Smooth muscle cell (in vitro differentiated cells): ENCODE data around the gene SRRM2. TPM values are rescaled to one million over a fixed set of nuclear protein-coding genes. Genes with fewer than 3 reads are reported as not detected.
A peak's percentile ranks its signal among the peaks of the same experiment; 100 is the strongest.

Experiments
- DNase-seq: peaks from one replicate; lab custom pipeline; 2025; ENCODE audit not compliant: unreplicated experiment; lab: John Stamatoyannopoulos, UW
- H2AFZ ChIP-seq: fragments of 200-600 bp; sonication (generic); 2 replicates; pipeline ENCODE4 v1.6.0; 2016; ENCODE audit warnings: antibody characterized with exemption, low read depth, mild to moderate bottlenecking
- H3F3A ChIP-seq: fragments of 200-600 bp; sonication (generic); 2 replicates; pipeline ENCODE4 v1.6.0; 2017; ENCODE audit warnings: antibody characterized with exemption, low read depth
- H3K27ac ChIP-seq: fragments of 200-600 bp; sonication (generic); 2 replicates; pipeline ENCODE4 v1.5.1; 2016; ENCODE audit warnings: low read depth, mild to moderate bottlenecking
- H3K27me3 ChIP-seq: fragments of 200-600 bp; sonication (generic); 2 replicates; pipeline ENCODE4 v1.6.1; 2016; ENCODE audit warnings: low read depth, mild to moderate bottlenecking
- H3K36me3 ChIP-seq: fragments of 200-600 bp; sonication (generic); 2 replicates; pipeline ENCODE4 v1.5.1; 2016; ENCODE audit warnings: low read depth
- H3K4me1 ChIP-seq: fragments of 200-600 bp; sonication (generic); 2 replicates; pipeline ENCODE4 v1.5.1; 2016; ENCODE audit warnings: low read depth
- H3K4me2 ChIP-seq: fragments of 200-600 bp; sonication (generic); 2 replicates; pipeline ENCODE4 v1.6.0; 2016; ENCODE audit warnings: mild to moderate bottlenecking
- H3K4me3 ChIP-seq: fragments of 200-600 bp; sonication (generic); 2 replicates; pipeline ENCODE4 v1.5.1; 2016; ENCODE audit warnings: mild to moderate bottlenecking
- H3K79me2 ChIP-seq: fragments of 200-600 bp; sonication (generic); 2 replicates; pipeline ENCODE4 v1.6.0; 2016; ENCODE audit warnings: low read depth, mild to moderate bottlenecking
- H3K9ac ChIP-seq: fragments of 200-600 bp; sonication (generic); 2 replicates; pipeline ENCODE4 v1.6.0; 2016; ENCODE audit warnings: low read depth
- H3K9me3 ChIP-seq: fragments of 200-600 bp; sonication (generic); replicated peaks from 2 replicates; pipeline ENCODE4 v1.5.1; 2016; ENCODE audit warnings: low read depth
- H4K20me1 ChIP-seq: fragments of 200-600 bp; sonication (generic); 2 replicates; pipeline ENCODE4 v1.6.0; 2016; ENCODE audit warnings: low read depth
- WGBS: methylation state at CpG from one replicate; pipeline ENCODE4 v1.1.7; 2016; ENCODE audit warnings: low lambda C conversion rate; 5-methylcytosine and 5-hydroxymethylcytosine counted together
- polyA plus RNA-seq: library from polyadenylated mRNA; unstranded; fragments of >200 nt; fragmentation: Nextera tagmentation; extraction: Ambion mirVana; gene quantifications from 2 replicates; pipeline ENCODE4 v1.2.1, GENCODE V29; 2016
- total RNA-seq: library from RNA; depleted of rRNA; stranded (reverse); fragments of >200 nt; gene quantifications from 2 replicates; pipeline ENCODE4 v1.2.3, GENCODE V29; 2014
- TF ChIP-seq, protein P1 (sequence below): fragments of 200-600 bp; sonication (generic); IDR thresholded peaks from 2 replicates; pipeline ENCODE4 v1.5.1; 2017; ENCODE audit warnings: borderline replicate concordance, mild to moderate bottlenecking, antibody characterized with exemption; ENCODE audit not compliant: insufficient read depth, poor library complexity, severe bottlenecking

The SRRM2 gene
- total and polyA plus RNA-seq, 2 experiments from 2014 or later, result 125 to 280 TPM

DNA sequence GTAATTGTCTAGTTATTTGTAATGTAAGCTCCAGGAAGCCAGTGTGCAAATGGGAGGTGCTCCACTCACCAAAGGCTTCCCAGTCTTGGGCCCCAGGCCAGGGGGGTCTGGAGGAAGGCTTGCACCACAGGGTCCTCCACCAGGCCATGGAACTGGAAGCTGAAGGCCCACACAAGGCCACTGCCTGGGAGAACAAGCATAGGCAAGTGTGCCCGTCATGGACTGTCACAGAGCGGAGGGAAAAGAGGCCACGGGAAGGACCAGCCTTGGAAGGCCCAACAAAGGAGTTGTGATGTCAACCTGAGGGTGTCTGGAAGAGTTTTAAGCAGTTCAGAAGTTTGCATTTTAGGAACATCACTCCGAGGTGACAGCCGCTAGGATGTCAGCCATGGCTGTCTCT lies 3.0 kb upstream of the SRRM2 start:
- Histone ChIP-seq H3K4me1 (peaks cover 16% of the 10 kb centered on the region), H3K4me2 (no peak overlapping the region), H3K36me3 (no peaks in the 10 kb centered on the region), H3K4me3 (no peak overlapping the region), H2AFZ (no peak overlapping the region), H3K27ac (no peak overlapping the region), H3K79me2 (peaks cover 27% of the 10 kb centered on the region), H4K20me1 (peaks cover 16% of the 10 kb centered on the region), H3F3A (peaks cover 7% of the 10 kb centered on the region), H3K9me3 (no peaks in the 10 kb centered on the region), H3K9ac (no peak overlapping the region), H3K27me3 (no peaks in the 10 kb centered on the region)
- DNase-seq, result no peak
- TF ChIP-seq, protein P1, sequence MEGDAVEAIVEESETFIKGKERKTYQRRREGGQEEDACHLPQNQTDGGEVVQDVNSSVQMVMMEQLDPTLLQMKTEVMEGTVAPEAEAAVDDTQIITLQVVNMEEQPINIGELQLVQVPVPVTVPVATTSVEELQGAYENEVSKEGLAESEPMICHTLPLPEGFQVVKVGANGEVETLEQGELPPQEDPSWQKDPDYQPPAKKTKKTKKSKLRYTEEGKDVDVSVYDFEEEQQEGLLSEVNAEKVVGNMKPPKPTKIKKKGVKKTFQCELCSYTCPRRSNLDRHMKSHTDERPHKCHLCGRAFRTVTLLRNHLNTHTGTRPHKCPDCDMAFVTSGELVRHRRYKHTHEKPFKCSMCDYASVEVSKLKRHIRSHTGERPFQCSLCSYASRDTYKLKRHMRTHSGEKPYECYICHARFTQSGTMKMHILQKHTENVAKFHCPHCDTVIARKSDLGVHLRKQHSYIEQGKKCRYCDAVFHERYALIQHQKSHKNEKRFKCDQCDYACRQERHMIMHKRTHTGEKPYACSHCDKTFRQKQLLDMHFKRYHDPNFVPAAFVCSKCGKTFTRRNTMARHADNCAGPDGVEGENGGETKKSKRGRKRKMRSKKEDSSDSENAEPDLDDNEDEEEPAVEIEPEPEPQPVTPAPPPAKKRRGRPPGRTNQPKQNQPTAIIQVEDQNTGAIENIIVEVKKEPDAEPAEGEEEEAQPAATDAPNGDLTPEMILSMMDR, result no peak
- WGBS, result 97% methylated on average over 5 of the region's 5 CpGs

GRCh38 chr16:2749936-2750335 lies 2.5 kb upstream of the SRRM2 start:
- Histone ChIP-seq H3K27ac (no peak overlapping the region), H3K9ac (no peak overlapping the region), H3K27me3 (no peaks in the 10 kb centered on the region), H4K20me1 (peaks cover 21% of the 10 kb centered on the region), H3K4me3 (no peak overlapping the region), H3K79me2 (peaks cover 32% of the 10 kb centered on the region), H3F3A (peaks cover 8% of the 10 kb centered on the region), H2AFZ (no peak overlapping the region), H3K36me3 (no peaks in the 10 kb centered on the region), H3K4me1 (peaks cover 21% of the 10 kb centered on the region), H3K9me3 (no peaks in the 10 kb centered on the region), H3K4me2 (no peak overlapping the region)
- TF ChIP-seq, protein P1, result no peak
- DNase-seq, result no peak
- 96% methylated on average over 6 of the region's 6 CpGs for WGBS

GRCh38 chr16:2751577-2752034 lies 832 bp upstream of the SRRM2 start:
- H2AFZ ChIP-seq, result peak overlapping the region; percentile 93

More at GRCh38 chr16:2751577-2752034, 832 bp upstream of the SRRM2 start:
- Histone ChIP-seq H3K4me2 (peak overlapping the region; percentile 96), H3K36me3 (no peaks in the 10 kb centered on the region), H4K20me1 (peaks cover 38% of the 10 kb centered on the region), H3K9ac (peak overlapping the region; percentile 100), H3K27ac (peak overlapping the region; percentile 98), H3K79me2 (peaks cover 49% of the 10 kb centered on the region), H3K9me3 (no peaks in the 10 kb centered on the region), H3F3A (peaks cover 12% of the 10 kb centered on the region), H3K4me3 (peak overlapping the region; percentile 84), H3K4me1 (peaks cover 30% of the 10 kb centered on the region), H3K27me3 (no peaks in the 10 kb centered on the region)
- 19% methylated on average over 23 of the region's 23 CpGs for WGBS
- TF ChIP-seq, protein P1, result no peak
- DNase-seq, result no peak
